Ishikawa (cell line): Measurements from ENCODE around the gene ATG5.

Experiments
- CEBPB ChIP-seq: IDR thresholded peaks from 2 replicates; pipeline ENCODE4 v1.6.1; 2012
- CREB1 ChIP-seq: IDR thresholded peaks from 2 replicates; pipeline ENCODE4 v1.6.1; 2012; ENCODE audit warnings: low read depth
- EGR1 ChIP-seq: IDR thresholded peaks from 2 replicates; pipeline ENCODE4 v1.6.1; 2012
- EP300 ChIP-seq: IDR thresholded peaks from 2 replicates; pipeline ENCODE4 v1.6.1; 2012; ENCODE audit warnings: borderline replicate concordance
- FOXM1 ChIP-seq: IDR thresholded peaks from 2 replicates; pipeline ENCODE4 v1.6.1; 2012; ENCODE audit warnings: low read depth, borderline replicate concordance
- MAX ChIP-seq: IDR thresholded peaks from 2 replicates; pipeline ENCODE4 v1.6.1; 2012
- NFIC ChIP-seq: IDR thresholded peaks from 2 replicates; pipeline ENCODE4 v1.6.1; 2012
- RAD21 ChIP-seq: IDR thresholded peaks from 2 replicates; pipeline ENCODE4 v1.6.1; 2012; ENCODE audit warnings: low read depth
- TAF1 ChIP-seq: IDR thresholded peaks from 2 replicates; pipeline ENCODE4 v1.6.1; 2012; ENCODE audit warnings: low read depth, mild to moderate bottlenecking
- TCF12 ChIP-seq: IDR thresholded peaks from 2 replicates; pipeline ENCODE4 v1.6.1; 2012; ENCODE audit warnings: low read depth
- TEAD4 ChIP-seq: IDR thresholded peaks from 2 replicates; pipeline ENCODE4 v1.6.1; 2012
- ZBTB7A ChIP-seq: IDR thresholded peaks from 2 replicates; pipeline ENCODE4 v1.6.1; 2012; ENCODE audit warnings: low read depth
- TF ChIP-seq, protein P1 (sequence below): IDR thresholded peaks from 2 replicates; pipeline ENCODE4 v1.6.1; 2012; ENCODE audit warnings: low read depth, mild to moderate bottlenecking
- TF ChIP-seq, protein P2 (sequence below): IDR thresholded peaks from 2 replicates; pipeline ENCODE4 v1.6.1; 2012

- TF ChIP-seq EGR1 (no peak), CEBPB (no peak), EP300 (no peak), MAX (no peak), CREB1 (no peak), RAD21 (no peak), TAF1 (no peak), NFIC (no peak), TEAD4 (no peak), TCF12 (no peak), ZBTB7A (no peak), FOXM1 (no peak)
- TF ChIP-seq, protein P1, sequence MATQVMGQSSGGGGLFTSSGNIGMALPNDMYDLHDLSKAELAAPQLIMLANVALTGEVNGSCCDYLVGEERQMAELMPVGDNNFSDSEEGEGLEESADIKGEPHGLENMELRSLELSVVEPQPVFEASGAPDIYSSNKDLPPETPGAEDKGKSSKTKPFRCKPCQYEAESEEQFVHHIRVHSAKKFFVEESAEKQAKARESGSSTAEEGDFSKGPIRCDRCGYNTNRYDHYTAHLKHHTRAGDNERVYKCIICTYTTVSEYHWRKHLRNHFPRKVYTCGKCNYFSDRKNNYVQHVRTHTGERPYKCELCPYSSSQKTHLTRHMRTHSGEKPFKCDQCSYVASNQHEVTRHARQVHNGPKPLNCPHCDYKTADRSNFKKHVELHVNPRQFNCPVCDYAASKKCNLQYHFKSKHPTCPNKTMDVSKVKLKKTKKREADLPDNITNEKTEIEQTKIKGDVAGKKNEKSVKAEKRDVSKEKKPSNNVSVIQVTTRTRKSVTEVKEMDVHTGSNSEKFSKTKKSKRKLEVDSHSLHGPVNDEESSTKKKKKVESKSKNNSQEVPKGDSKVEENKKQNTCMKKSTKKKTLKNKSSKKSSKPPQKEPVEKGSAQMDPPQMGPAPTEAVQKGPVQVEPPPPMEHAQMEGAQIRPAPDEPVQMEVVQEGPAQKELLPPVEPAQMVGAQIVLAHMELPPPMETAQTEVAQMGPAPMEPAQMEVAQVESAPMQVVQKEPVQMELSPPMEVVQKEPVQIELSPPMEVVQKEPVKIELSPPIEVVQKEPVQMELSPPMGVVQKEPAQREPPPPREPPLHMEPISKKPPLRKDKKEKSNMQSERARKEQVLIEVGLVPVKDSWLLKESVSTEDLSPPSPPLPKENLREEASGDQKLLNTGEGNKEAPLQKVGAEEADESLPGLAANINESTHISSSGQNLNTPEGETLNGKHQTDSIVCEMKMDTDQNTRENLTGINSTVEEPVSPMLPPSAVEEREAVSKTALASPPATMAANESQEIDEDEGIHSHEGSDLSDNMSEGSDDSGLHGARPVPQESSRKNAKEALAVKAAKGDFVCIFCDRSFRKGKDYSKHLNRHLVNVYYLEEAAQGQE, result no peak
- TF ChIP-seq, protein P2, sequence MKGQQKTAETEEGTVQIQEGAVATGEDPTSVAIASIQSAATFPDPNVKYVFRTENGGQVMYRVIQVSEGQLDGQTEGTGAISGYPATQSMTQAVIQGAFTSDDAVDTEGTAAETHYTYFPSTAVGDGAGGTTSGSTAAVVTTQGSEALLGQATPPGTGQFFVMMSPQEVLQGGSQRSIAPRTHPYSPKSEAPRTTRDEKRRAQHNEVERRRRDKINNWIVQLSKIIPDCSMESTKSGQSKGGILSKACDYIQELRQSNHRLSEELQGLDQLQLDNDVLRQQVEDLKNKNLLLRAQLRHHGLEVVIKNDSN, result no peak
Observed at GRCh38 chr6:106192824-106193223, 132.7 kb downstream of the ATG5 start.
